8988T (cell line): Measurements from ENCODE around the gene ZCCHC8.
"Not testable (repeated sequence)": the region's sequence is repeated elsewhere in the genome, so short reads cannot be mapped to it uniquely, and the experiment has no call there.

ENCODE experiments used
- DNase-seq: peaks from one replicate; pipeline ENCODE4 v3.0.0; 2011

Gene ZCCHC8

GRCh38 chr12:122469856-122470255, 30.9 kb downstream of the ZCCHC8 start:
- not testable (repeated sequence) for DNase-seq

DNA sequence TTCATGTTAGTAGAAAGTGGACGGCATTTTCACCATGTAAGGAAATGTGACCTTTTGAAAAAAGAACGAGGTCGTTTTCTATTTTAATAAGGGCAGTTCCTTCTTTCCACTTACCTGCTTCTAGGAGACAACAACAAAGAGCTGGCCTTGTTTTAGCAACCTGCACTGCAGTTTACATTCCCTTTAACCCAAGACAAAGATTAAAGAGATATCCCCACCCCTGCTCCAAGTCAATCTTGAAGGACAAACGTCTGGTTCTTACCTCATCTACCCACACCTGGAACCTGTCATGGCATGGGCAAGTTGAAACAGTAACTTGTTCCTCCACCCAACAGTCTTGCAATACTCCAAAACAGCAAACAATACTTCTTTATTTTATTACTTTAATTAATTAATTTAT, 32.7 kb downstream of the ZCCHC8 start:
- no peak for DNase-seq

DNA sequence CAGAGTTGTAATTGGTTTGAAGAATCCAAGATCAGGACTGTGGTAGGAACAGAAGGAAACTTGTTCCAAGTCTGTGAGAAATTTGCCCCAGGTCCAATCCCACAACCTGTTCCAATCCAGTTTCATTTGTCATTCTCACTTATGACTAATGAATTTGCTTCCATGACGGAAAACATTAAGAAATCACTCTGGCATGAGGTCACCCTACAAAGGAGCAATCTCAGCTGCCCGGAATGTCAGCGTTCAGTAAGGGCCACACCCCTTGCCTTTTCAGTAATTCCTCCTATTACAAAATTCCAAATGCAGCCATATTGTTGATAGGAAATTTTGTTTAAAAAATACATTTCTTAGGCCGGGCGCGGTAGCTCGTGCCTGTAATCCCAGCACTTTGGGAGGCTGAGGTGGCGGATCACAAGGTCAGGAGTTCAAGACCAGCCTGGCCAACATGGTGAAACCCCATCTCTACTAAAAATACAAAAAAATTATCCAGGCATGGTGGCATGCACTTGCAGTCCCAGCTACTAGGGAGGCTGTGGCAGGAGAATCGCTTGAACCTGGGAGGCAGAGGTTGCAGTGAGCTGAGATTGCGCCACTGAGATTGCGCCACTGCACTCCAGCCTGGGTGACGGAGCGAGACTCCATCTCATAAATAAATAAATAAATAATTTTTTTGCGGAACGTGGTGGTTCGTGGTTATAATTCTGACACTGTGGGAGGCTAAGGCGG, 36.3 kb downstream of the ZCCHC8 start:
- peak; percentile 51 for DNase-seq

DNA sequence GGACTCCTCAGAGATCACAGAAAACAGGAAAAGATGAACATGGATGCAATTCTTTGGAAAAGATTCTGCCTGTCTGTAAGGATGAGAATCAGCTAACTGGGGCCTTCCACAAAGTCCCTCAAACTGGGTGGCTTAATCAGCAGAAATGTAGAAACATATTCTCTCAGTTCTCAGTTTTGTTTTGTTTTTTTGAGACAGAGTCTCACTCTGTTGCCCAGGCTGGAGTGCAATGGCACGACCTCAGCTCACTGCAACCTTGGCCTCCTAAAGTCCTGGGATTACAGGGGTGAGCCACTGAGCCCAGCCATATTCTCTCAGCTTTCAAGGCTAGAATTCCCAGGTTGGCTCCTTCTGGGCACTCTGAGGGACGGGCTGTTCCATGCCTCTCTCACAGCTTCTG, 40.1 kb downstream of the ZCCHC8 start:
- DNase-seq = no peak

- DNase-seq = no peak
Measured at GRCh38 chr12:122460061-122460460, 40.7 kb downstream of the ZCCHC8 start.

DNA sequence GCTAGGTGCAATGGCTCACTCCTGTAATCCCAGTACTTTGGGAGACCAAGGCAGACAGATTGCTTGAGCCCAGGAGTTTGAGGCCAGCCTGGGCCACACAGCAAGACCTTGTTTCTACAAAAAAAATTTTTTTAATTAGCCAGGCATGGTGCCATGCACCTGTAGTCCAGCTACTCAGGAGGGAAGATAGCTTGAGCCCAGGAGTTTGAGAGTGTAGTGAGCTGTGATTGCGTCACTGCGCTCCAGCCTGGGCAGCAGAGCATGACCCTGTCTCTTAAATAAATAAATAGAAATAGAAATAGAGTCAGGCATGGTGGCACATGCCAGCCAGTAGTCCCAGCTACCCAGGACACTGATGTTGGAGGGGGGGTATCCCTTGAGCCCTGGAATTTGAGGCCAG, 41.5 kb downstream of the ZCCHC8 start:
- DNase-seq = no peak

DNA sequence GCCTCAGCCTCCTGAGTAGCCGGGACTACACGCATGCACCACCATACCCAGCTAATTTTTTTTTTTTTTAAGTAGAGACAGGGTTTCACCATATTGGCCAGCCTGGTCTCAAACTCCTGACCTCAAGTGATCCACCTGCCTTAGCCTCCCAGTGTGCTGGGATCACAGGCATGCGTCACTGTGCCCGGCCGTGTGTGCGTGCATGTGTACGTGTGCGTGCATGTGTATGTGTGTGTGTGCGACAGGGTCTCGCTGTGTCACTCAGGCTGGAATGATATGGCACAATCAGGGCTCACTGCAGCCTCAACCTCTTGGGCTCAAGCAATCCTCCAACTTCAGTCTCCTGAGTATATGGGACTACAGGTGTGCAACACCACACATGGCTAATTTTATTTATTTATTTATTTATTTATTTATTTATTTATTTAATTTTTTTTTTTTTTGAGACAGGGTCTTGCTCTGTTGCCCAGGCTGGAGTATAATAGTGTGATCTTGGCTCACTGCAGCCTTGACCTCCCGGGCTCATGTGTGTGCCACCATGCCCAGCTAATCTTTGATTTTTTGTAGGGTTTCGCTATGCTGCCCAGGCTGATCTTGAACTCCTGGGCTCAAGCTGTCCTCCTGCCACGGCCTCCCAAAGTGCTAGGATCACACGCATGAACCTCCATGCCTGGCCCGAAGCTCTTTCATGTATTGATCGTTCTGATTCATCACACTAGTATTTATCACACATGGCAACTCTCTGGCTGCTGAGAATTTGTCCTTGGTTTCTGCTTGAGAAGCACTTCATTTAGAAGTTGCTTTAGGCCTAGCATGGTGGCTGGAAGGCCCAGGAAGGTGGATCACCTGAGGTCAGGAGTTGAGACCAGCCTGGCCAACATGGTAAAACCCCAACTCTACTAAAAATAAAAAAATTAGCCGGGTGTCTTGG, 42.4 kb downstream of the ZCCHC8 start:
- no peak for DNase-seq

DNA sequence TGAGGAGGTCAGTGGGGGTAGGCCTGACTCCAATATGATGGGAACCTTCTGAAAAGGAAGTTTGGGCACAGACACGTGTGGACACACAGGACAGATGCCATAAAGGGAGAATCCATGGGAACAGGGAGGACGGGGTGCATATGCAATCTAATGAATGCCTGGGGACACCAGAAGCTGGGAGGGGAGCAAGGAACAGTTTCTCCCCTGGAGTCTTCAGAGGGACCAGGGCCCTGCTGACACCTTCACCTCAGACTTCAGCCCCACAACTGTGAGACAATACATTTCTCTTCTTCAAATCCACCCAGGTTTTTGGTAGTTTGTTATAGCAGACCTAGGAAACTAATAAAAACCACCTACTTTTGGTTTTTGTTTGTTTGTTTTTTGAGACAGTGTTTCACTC, 43.1 kb downstream of the ZCCHC8 start:
- no peak for DNase-seq

GRCh38 chr12:122454739-122455138, 46.0 kb downstream of the ZCCHC8 start:
- no peak for DNase-seq

GRCh38 chr12:122454250-122454721, 46.4 kb downstream of the ZCCHC8 start:
- DNase-seq = no peak

DNA sequence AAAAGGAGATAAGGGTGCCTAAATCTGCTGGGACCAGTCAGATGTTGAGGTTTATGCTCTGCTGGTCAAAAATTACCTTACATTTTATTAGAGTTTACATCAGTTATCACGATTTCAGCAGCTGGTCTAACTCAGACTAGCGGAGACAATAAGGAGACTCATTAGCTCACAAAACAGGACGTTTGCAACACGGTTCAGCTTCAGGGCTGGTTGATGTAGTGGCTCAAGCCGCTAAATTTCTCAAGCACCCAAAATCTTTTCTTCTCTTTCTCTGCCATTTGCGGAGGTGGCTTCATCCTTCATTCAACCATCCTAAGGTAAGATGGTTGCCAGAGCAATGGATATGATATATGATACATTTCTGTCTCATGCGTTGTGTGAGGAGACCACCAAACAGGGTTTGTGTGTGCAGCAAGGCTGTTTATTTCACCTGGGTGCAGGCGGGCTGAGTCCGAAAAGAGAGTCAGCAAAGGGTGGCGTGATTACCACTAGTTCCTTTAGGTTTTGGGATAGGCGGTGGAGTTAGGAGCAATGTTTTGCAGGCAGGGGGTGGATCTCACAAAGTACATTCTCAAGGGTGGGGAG, 47.9 kb downstream of the ZCCHC8 start:
- no peak for DNase-seq

GRCh38 chr12:122449317-122449716, 51.4 kb downstream of the ZCCHC8 start:
- DNase-seq = no peak

GRCh38 chr12:122447825-122448224, 52.9 kb downstream of the ZCCHC8 start:
- DNase-seq = not testable (repeated sequence)

DNA sequence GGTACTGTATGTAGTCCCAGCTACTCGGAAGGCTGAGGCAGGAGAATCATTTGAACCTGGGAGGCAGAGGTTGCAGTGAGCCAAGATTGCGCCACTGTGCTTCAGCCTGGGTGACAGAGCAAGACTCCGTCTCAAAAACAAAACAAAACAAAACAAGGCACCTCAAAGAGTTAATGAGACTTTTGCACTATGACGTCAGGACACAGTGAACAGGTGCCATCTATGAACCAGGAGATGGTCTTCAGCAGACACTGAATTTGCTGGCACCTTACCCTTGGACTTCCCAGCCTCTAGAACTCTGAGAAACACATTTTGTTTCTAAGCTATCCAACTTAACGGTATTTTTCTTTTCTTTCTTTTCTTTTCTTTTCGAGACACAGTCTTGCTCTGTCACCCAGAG, 54.3 kb downstream of the ZCCHC8 start:
- not testable (repeated sequence) for DNase-seq

- not testable (repeated sequence) for DNase-seq
Measured at GRCh38 chr12:122444071-122444470, 56.7 kb downstream of the ZCCHC8 start.

- not testable (repeated sequence) for DNase-seq
Measured at GRCh38 chr12:122438822-122439221, 61.9 kb downstream of the ZCCHC8 start.

GRCh38 chr12:122437656-122438121, 63.0 kb downstream of the ZCCHC8 start:
- DNase-seq = no peak

- DNase-seq = no peak
Measured at GRCh38 chr12:122435186-122435585, 65.5 kb downstream of the ZCCHC8 start.

GRCh38 chr12:122429043-122429442, 71.7 kb downstream of the ZCCHC8 start:
- DNase-seq = not testable (repeated sequence)

GRCh38 chr12:122427403-122427802, 73.3 kb downstream of the ZCCHC8 start:
- DNase-seq = no peak

DNA sequence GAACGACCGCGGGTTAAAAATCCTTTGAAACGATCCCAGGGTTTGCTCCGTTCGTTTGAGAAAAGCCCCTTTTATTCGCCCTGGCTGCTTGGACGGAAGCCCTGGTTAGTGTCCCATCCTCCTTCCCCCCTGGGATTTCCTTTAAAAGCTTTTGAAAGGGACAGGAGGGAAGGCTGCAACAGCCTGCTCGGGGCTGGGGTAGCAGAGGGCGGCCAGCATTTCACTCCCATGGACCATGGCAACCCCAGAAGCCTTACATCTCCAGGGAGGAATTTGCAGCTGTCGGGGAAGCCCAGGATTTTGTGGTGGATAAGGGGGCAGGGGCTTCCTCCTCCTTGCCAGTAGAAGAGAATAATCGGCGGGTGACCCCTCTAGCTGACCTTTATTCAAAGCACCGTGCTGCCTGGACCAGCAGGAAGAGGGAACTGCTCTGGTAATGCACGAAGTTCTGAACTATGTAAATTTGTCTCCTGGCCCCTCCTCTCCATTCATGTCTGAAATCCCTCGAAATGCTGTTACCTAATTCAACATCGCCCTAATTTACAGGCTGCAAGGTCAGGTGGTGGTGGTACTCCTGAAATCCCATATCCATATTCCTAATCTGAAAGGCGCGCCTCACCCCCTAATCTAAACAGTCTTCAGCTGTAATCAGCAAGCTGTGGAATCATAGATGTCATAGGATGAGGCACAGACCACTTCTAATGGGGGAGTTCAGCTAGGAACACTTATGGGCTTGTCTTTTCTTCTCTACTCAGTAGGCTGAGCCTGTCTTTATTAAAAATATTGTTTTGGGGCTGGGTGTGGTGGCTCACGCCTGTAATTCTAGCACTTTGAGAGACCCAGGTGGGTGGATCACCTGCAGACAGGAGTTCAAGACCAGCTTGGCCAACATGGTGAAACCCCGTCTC, 77.2 kb downstream of the ZCCHC8 start:
- no peak for DNase-seq

DNA sequence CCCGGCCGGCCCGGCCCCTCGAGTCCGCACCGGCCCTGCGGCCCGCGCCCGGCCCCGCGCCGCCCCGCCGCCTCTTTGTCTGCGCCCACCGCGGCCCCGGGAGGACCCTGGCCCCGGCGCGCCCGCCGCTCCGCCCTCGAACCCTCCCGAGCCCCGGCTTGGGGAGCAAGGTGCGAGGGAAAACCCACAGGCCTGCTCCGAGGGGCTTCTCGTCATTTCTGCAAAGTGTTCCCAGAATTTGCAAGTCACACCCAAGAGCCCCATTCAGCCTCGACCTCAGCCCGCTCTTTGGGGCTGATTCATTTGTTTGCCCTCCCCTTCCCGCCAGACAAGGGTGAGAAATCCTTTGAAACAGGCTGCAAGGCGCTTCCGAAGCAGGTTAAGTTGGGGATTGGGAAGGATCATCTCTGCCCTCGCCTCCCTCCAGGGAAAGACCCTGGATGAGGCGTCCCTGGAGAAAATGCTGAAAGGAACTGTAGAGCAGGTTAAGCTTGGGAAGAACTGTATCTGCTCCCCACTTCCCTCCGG, 77.9 kb downstream of the ZCCHC8 start:
- DNase-seq = no peak
